Osteocyte (in vitro differentiated cells): ENCODE data around the gene ALPL. TPM values are rescaled to one million over a fixed set of nuclear protein-coding genes. Genes with fewer than 3 reads are reported as not detected.

Source experiments
- DNase-seq: peaks from one replicate; pipeline ENCODE4 v3.0.0; 2021; ENCODE audit warnings: mixed read lengths; ENCODE audit not compliant: unreplicated experiment; ENCODE audit errors: extremely low spot score
- H3K27ac Mint-ChIP-seq: one replicate; pipeline ENCODE4 v1.8.0; 2021; ENCODE audit warnings: mild to moderate bottlenecking, mixed read lengths; ENCODE audit not compliant: unreplicated experiment
- H3K27me3 Mint-ChIP-seq: one replicate; pipeline ENCODE4 v1.8.0; 2021; ENCODE audit warnings: mixed read lengths; ENCODE audit not compliant: unreplicated experiment
- H3K36me3 Mint-ChIP-seq: one replicate; pipeline ENCODE4 v1.8.0; 2021; ENCODE audit warnings: mixed read lengths; ENCODE audit not compliant: unreplicated experiment
- H3K4me1 Mint-ChIP-seq: one replicate; pipeline ENCODE4 v1.8.0; 2021; ENCODE audit warnings: mixed read lengths; ENCODE audit not compliant: unreplicated experiment
- H3K4me3 Mint-ChIP-seq: one replicate; pipeline ENCODE4 v1.8.0; 2021; ENCODE audit warnings: mild to moderate bottlenecking, moderate library complexity, mixed read lengths; ENCODE audit not compliant: unreplicated experiment
- H3K9me3 Mint-ChIP-seq: one replicate; pipeline ENCODE4 v1.8.0; 2021; ENCODE audit warnings: mixed read lengths; ENCODE audit not compliant: unreplicated experiment
- CTCF ChIP-seq: fragments of 200-600 bp; sonication (generic); IDR thresholded peaks from 2 replicates; pipeline ENCODE4 v1.5.0; 2021; ENCODE audit warnings: antibody characterized with exemption, mild to moderate bottlenecking, moderate library complexity
- total RNA-seq: library from RNA; stranded (reverse); gene quantifications from 2 replicates; pipeline ENCODE4 v1.2.1, GENCODE V29; 2021

The ALPL gene
- total RNA-seq, 1 donor from 2014 or later: 41.6 TPM

GRCh38 chr1:21621761-21622436 lies 112.7 kb downstream of the ALPL start:
- Mint-ChIP-seq H3K4me1 (peaks cover 5% of the 10 kb centered on the region), H3K27ac (no peak overlapping the region), H3K9me3 (no peaks in the 10 kb centered on the region), H3K27me3 (peaks cover 4% of the 10 kb centered on the region), H3K36me3 (no peaks in the 10 kb centered on the region), H3K4me3 (peak overlapping the region; percentile 40)
- TF ChIP-seq CTCF: no peak
- DNase-seq: no peak

- no peak for DNase-seq
- Mint-ChIP-seq H3K36me3 (no peaks in the 10 kb centered on the region), H3K4me1 (peaks cover 5% of the 10 kb centered on the region), H3K27ac (no peak overlapping the region), H3K4me3 (peak overlapping the region; percentile 68), H3K9me3 (no peaks in the 10 kb centered on the region), H3K27me3 (peaks cover 4% of the 10 kb centered on the region)
- no peak for TF ChIP-seq CTCF
These were observed 113.5 kb downstream of the ALPL start for GRCh38 chr1:21622466-21623315.

GRCh38 chr1:21623410-21623961 lies 114.3 kb downstream of the ALPL start:
- no peak for TF ChIP-seq CTCF

GRCh38 chr1:21624571-21625389 lies 115.6 kb downstream of the ALPL start:
- H3K4me3 Mint-ChIP-seq: no peak overlapping the region
- no peaks in the 10 kb centered on the region for H3K36me3 Mint-ChIP-seq
- no peak overlapping the region for H3K27ac Mint-ChIP-seq
- no peaks in the 10 kb centered on the region for H3K9me3 Mint-ChIP-seq
- DNase-seq: no peak
- H3K27me3 Mint-ChIP-seq: peaks cover 11% of the 10 kb centered on the region
- peaks cover 7% of the 10 kb centered on the region for H3K4me1 Mint-ChIP-seq
- no peak for TF ChIP-seq CTCF

More at GRCh38 chr1:21623410-21623961, 114.3 kb downstream of the ALPL start:
- Mint-ChIP-seq H3K4me3 (no peak overlapping the region), H3K4me1 (peaks cover 5% of the 10 kb centered on the region), H3K27ac (no peak overlapping the region), H3K9me3 (no peaks in the 10 kb centered on the region), H3K27me3 (peaks cover 4% of the 10 kb centered on the region), H3K36me3 (no peaks in the 10 kb centered on the region)
- DNase-seq: no peak
